Activated CD4-positive, alpha-beta T cell treated with anti-CD3 and anti-CD28 coated beads for 48 hours (primary cell): ENCODE data around the gene FBXL17.

Experiments used
- DNase-seq: peaks from one replicate; pipeline ENCODE4 v3.0.0-alpha.2; 2020

The FBXL17 gene

DNA sequence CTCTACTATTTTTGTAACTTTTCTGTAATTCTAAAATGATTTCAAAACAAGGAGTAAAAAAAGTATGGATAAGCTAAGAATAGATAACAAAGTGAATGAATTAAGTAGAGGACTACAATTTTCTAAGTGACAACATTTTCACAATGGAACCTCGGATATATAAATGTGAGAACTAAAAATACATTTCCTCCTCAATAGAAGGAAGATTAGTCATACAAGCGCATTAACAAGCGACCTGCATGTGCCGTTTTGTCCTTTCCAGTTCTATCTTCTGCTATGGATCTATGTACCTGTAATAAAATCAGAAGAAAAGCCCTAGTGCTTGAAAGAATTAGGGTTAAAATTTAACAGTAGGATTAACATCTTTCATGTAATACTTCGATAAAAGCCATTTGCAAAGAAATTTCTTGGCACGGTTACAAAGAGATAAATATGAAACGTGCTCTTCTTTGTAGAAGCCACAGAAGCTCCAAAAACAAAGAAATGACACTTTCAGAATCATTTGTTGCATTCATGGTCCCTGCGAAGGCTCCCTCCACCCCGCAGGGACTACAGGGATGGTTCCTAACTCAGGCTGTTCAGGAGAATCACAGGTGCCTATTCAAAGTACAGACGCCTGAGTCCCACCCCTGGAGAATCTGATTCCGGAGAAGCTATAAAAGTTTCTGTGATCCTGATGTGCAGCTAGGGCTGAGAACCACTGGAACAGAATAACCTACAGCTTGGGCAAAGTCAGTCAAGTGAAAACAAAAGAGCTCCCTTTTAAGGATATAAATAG, 494.5 kb downstream of the FBXL17 start:
- no peak for DNase-seq

DNA sequence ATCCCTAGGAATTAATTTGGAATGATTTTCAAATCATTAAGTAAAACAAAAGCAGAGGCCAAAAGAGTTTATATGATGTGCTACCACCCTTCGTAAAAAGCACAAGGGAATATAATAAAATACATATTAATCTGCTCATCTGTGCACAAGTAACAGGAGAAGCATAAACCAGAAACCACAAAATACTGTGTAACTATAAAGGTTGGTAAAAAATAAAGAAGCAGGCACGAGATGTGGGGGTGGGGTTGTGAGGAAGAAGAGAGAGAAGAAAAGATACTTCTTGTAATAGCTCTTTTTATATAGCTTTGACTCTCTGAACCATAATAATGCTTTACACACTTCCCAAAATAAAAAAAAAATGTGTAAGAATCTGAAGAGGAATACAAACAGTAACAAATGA, 496.3 kb downstream of the FBXL17 start:
- no peak for DNase-seq

DNA sequence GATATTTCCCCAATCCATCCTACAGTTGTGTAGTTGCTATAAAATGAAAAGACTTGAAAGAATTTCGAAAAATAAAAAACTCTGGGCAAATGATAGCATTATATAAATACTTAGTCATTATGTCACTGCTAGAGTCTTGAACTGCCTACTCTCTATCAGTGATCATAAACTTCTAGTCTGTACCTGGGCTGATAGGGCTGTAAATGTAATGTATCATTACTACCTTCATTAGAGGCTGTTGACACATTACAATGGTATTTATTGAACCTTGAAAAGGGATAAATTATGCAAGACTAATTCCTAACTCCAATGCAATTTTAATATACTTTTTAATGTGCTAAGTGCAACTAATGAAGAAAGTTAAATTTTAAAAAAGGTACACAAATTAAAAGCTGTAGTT, 497.0 kb downstream of the FBXL17 start:
- DNase-seq, result no peak

DNA sequence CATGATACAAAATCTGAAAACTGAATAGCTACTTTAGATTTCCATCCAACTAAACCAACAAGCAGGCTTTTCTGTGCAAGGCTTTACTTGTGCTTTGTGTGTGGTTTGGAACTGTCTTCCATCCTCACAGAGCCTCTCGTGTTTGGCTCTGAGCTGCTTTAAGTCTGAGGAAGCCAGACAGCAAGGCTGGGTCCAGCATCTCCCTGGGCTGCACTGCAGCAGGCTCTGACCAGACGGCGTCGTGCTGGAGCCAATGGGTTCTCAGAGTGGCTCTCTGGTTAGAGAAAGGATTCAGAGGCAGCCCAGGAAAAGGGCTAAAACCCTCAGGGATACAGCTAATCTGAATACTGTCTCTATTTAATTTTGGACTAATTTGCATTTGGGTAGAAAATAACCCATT, 503.2 kb downstream of the FBXL17 start:
- no peak for DNase-seq

DNA sequence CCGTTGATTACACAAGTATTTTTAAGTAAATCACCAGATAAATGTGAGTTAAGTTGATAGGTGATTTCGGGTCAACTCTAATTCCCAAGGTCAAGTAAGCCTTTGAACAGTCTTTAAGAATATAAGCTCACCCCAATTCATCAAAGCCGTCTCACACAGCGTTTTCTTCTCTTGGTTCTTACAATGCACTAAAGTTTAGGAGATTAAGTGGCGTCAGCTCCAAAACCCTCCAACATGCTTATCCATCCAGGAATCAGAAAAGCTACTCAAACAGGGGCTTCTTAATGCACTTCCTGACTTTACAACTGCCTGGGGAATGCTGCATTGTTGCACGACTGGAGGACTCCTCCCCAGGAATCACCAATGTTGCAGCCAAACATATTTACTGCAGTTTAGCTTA, 505.0 kb downstream of the FBXL17 start:
- DNase-seq, result no peak

DNA sequence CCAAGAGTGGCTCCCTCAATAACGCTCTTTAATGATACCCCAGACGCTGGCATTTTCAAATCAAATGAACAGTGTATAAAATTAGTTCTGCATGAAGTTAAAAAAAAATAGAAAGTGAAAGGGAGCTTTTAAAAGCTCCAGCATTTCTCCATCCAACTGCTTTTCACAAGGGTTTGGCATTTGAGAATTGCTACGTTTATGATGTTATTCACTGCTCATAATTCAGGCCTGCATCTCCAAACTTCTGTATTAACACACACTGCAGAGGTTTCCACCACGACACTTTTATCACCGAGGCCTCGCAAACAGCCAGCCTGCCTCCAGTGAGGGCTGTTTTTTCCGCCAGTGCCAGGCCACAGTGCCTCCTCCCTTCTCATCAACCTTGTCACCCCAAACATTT, 505.6 kb downstream of the FBXL17 start:
- DNase-seq, result no peak

DNA sequence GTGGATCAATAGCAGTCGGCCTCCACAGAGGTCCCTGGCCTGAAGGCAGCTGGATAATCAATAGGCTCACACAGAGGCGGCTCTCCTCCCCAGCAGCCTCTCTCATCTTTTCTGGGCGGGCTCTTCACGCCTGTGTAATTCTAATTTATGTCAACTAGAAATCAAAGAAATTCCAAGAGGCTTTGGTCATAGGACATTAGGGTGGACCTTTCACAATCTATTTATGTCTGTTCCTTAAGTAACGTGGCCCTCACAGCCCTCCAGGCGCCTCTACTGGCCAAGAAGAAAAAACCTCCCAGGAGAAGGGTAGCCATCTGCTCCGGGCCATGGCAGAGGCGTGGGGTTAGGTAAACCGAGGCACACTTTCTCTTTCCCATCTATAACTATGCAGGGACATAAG, 506.1 kb downstream of the FBXL17 start:
- no peak for DNase-seq

DNA sequence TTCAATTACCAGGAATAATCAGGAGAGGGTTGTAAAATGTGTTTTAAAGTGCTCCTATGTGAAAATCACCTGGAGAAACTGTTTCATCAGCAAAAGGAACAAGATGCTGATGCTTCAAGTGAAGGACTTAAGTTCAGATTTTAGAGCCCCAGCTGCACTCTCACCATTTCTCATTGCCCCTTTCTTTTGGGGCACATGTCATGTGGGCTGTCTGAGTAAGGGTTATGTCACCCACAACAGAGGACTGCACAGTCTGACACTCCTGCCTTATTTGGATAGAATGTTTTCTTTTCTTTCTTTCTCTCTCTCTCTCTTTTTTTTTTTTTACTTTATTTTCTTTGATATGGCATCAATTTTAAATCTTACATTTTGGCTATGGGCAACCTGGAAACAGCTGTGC, 507.1 kb downstream of the FBXL17 start:
- no peak for DNase-seq

DNA sequence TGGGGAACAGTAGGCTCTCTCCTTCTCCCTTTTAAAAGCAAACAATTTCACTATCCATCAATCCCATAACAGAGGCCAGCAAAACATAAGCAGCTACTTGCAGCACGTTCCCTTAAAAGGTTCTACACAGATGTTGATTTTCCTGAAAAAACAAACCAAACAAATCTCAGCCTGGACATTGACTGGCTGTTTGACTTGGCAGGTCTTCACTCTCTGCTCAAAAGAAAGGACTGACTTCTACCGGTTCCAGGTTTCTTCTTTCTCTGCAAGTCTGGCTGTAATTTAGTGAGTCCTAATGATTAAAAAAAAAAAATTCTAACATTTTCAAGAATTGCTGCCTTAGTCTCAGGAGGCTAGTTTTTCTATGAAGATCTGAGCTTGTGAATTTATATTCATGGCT, 508.0 kb downstream of the FBXL17 start:
- no peak for DNase-seq

DNA sequence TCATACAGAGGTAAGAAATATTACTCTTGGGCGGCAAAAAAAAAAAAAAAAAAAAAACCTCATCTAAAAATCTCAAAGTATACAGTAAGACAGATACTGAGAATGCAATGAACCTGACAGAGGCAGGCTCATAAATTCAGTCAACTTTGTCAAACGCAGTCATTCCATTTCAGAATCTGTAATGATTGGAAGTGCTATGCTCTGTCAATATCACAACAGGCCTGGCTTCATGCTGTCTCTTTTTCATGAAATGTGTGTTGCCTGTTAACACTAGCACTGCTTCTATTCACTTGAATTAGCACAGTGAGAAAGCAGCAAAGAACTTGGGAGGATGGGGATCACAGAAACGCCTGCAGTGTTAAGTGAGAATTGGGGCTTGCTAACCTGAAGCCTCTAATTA, 510.9 kb downstream of the FBXL17 start:
- DNase-seq, result no peak

DNA sequence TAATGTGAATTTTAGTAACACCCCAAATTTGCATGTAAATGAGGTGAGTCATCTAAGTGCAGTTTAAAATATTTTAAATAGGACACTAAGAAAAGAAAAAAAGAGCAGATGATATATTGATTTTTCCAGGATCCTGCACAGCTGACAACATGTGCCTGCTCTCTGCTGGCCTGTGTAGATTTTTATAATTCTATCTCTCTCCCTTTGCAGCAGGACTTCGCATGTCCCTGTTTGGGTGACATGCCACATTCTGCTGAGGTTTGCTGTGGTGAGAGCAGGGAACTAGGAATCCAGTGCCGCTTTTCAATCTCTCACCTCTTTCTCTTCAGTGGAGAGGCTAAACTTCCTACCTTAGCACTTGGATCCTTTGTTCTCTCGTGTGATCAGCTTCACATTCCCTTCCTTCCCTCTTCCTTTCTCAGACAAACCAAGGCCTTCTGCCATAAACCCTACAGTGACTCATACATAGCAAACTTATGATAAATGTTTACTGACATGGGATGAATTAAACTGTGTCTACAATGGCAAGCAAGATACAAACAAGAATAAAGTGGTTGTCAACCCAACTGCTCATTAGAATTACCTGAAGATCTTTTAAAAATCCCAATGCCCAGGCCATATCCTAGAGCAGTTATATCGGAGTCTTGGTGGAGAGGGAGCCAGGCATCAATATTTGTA, 512.3 kb downstream of the FBXL17 start:
- DNase-seq, result no peak

DNA sequence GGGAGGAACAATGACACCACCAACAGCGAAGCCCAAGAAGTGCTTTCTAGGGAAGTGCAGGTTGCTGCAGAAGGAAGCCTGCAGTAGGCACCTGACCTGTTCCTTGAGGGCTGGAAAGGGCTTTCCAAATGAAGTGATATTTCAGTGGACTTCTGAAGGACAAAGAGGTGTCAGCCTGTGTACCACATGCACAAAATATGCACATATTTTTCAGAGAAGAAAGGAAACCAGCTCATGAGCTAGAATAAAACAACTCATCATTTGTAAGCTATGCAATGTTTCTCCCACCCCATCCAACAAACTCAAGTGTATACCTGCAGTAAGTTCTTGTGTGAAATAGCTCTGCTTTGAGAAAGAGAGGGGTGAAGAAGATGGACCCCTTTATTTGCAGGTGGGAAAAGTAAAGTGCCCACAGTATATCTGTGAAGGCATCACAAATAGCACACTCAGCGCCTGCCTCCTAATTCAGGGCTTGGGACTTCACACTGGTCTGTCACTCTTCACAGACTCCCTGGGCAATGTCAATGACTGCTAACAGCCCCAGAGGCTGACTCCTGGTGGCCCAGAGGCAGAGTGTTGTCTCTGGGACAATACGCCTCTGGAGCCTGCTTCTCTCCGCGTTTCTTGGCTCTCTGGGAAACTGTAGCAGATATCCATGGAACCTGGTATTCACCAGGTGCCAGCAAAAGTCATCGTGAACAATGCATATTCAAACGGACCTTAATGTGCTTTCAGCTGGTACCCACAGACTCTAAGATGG, 513.1 kb downstream of the FBXL17 start:
- DNase-seq, result no peak

DNA sequence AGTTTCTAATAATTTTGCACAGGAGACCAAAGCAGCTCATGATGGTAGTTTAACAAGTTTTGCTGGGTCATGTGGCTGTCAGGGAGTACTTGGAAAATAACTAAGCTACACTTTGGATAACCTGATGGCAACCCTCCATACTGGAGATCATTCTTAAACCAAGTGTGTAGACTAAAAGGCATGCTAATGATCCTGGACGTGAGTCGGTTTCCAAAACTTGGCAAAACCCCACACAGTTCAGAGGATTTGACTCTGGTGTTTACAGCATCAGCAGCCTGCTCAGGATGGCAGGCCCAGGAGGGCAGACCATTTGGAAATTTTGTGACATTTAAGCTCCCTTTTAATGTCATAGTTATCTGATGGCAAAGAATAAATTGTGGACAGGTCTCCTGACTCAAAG, 514.6 kb downstream of the FBXL17 start:
- no peak for DNase-seq

DNA sequence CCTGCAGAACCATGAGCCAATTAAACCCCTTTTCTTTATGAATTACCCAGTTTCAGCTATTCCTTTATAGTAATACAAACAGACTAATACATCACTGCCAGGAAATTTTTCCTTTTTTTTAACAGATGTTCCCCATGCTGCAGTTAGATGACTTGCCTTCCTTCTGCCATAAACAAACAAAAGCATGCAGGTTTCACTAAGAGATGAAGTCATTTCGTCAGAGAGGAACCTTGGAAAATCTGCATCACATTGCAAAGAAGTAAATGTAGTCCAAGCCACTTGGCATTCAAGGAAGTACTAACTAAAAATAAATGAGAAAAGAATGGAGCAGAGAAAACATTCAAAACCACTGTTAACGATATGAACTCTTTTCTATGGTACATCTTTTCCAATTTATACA, 517.1 kb downstream of the FBXL17 start:
- no peak for DNase-seq

DNA sequence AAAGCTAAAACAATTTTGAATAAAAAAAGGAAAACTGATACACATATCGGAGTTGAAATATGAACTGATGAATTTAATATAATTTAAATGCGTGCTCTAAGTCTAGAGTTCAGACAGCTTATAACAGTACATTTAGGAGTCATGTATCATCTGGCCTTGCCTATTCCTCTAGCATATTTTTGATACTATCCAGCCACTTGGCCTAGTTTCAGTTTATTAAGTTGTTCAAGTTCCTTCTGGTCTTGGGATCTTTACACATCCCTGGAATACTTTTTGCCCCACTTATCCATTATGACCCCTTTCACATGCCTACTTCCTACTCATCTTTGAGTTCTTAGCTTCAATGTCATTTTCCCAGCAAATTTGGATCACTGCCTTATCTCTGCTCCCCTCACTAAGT, 518.8 kb downstream of the FBXL17 start:
- no peak for DNase-seq

DNA sequence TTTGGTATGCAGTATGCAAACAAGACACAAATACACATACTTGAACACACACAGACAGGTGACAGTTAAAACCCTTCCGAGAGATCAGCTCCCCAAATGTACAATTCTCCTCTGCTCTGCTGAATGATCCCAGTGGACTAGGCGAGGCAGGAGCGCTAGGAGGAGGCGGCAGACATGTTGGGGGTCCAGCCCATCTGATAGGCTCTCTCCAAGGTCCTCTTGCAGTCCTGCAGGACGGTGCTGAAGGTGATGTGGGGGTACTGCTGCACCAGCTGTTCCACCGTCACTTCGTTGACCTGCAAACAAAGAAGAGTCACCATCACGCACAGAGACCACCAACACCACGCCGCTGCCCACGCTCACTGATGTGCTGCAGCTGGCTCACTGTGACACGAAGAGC, 520.3 kb downstream of the FBXL17 start:
- DNase-seq, result no peak

DNA sequence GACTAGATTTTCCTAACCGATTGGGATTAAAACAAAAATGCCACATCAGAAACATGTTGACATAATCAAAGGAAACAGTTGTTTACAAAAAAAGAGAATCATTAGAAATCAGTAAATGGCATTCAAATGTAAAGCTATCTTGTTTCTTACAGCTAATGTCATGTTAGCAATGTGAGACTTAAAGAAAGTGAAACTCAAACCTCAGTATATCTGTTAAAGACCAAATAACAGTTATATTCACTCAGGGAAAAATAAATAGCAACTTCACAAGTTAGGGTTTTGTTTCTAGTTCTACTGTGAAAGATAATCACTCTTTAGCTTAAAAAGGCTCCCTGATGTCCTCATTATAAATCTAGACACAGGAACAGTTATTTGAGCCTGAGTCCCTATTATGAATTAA, 521.9 kb downstream of the FBXL17 start:
- no peak for DNase-seq

DNA sequence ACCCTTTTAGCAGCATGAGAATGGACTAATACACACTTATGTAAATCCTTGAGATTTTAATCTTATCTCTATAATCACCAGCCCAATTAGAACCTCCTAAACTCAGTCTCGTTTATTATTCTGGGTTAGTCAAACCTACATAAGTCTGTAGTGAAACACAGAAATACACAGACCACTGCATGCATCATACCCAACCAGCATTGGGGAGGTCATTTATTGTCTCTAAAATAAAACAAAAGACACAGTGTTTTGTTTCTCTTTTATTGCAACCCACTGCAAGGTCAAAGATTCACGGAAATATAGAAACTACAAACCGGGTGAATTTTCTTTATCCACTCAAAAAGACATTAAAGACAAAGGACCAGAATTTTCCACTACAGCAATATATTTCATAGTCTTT, 523.1 kb downstream of the FBXL17 start:
- no peak for DNase-seq

DNA sequence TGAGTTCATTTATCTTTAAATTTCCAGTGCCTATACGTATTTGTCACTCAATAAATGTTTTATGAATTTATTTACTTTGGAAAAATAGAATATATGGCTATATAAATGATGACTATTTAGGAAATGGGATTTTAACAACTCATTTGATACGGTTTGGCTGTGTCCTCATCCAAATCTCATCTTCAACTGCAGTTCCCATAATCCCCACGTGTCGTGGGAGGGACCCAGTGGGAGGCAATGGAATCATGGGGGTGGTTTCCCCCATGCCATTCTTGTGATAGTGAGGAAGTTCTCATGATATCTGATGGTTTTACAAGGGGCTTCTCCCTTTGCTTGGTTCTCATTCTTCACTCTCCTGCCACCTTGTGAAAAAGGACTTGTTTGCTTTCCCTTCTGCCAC, 523.6 kb downstream of the FBXL17 start:
- no peak for DNase-seq

DNA sequence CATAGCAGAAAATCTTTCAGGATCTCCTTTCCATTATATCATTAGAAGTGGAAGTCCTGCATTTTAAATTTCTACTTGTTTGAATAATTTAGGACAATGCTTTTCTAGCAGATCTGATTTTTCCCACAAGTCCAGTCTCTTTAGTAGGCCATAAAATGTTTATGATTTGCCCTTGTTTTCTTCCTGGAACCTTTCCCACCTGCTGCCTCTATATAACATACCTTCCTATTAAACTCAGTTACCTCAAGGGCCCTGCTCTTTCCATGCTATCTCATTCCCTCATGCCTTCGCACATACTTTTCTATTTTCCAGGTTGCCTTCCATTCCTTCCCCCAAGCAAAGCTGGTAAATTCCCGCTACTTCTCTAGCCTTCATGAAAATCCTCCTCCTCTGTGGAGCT, 524.1 kb downstream of the FBXL17 start:
- DNase-seq, result no peak

DNA sequence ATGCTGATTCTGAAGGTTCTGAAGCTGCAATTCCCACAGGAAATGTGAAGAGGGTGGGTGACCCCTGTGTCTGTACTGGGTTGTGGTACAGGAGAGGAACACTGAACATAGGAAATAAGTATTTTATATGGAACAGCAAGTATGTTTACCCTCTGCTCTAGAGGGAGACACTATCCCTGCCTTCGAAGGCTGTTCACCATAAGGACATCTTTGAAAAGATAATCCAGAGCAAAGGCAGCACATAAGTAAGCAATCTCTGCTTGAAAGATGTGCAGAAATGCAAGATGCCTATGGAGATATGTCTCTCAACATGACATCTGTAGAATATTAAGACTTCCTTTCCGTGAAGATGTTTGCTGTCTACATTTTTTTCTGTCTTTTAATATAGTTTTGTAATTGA, 526.7 kb downstream of the FBXL17 start:
- no peak for DNase-seq

DNA sequence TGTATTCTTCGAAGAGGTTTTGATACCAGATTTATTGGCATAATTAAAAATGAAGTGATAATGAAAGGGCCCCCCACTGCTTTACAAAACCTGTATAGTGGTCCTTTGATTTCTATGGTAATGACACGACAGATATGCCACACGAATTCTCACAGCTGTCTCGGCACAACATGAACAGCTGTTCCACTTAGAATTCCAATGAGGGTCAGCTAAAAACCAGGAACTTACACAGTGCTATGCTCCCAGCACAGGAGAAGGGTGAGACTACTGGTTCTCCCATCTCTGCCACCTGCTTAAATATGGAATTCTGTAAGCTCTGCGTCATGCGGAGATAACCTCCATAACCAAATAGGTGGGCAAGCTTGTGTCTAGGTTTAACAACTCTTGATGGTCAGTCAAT, 528.2 kb downstream of the FBXL17 start:
- no peak for DNase-seq

DNA sequence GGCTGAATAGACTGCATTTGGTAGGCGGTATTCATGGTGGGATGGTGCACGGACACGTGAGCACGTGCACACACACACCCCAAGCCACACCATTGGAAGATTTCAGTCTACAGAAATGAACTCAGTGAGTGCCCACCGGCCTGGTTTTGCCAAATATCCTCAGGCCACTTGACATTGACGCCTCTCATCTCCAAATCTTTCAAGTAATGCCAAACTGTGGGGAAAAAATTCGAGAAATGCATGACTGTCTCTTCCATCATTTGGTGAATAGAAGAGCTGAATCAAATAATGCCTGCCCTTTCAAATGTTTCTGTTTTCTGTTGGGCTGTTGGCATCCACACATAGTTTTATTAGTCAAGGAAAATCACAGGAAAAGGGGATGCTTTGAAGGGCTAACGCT, 528.9 kb downstream of the FBXL17 start:
- no peak for DNase-seq

DNA sequence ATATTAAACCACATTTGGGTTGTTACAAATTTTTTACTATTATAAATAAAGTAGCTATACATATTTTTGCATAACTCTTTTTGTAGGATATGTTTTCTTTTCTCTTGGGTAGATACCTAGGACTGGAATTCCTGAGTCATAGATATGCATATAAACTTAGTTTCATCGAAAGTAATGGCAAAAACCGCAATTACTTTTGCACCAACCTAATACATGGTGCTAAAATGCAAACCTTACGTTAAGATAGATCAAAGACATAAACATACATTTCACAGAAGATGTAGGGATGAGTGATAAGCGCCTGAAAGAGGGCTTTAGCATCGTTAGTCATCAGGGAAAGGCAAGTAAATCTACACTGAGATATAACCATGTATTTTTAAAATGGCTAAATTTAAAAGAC, 532.8 kb downstream of the FBXL17 start:
- DNase-seq, result no peak
